ENCODE data around the gene ENTPD6.
"Not testable (repeated sequence)": the region's sequence is repeated elsewhere in the genome, so short reads cannot be mapped to it uniquely, and the experiment has no call there.

ENTPD6 gene

DNA sequence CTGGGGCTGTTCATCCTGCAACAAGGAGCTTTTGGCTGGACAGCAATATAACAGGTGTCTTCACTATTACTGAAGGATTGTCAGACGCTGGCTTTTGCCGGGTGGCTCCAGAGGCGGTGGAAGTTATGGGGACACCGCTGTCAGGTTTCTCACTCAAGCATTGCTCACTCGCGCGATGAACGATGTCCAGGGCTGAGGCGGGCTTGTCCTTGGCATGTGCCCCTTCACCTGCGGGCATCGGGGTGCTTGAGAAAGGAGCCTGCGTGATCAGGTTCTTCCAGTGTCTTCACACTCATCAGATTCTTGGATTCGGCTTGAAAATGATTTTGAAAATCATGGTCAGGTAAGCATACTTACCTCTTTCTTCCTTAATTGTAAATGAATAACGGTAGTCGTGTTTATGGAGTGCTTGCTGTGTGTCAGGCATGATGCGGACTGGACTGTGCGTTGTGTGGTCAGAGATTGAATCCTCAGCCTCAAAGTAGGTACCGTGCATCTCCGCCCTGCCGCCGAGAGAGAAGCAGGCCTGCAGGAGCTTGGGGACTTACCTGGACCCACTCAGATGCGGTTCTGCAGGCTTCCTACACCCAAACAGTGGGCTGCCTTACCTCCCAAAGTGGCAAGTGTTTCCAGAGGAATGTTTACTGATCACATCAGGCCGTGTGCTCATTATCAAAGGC, 34.1 kb downstream of the ENTPD6 start:
- H3K79me2 ChIP-seq (ENCODE audit: control insufficient read depth, insufficient read depth, low read length), result no peaks in the 10 kb centered on the region
- H2BK15ac ChIP-seq (replicated peaks; ENCODE audit: low read depth), result no peak overlapping the region
- H4K5ac ChIP-seq (ENCODE audit: low read length), result no peak overlapping the region
- no peak overlapping the region for H2AK5ac ChIP-seq (ENCODE audit: low read length)
- WGBS (ENCODE audit: extremely low coverage, insufficient coverage, low lambda C conversion rate), result no CpG with 5 or more reads among the region's 23 CpGs
- H3K4me1 ChIP-seq (ENCODE audit: control insufficient read depth, low read depth, low read length), result no peaks in the 10 kb centered on the region
- no peak overlapping the region for H2BK5ac ChIP-seq (ENCODE audit: low read length)
- H3K27ac ChIP-seq (ENCODE audit: low read depth, low read length), result no peak overlapping the region
- no peak overlapping the region for H2BK120ac ChIP-seq (ENCODE audit: low read depth, low read length)
- H3K79me1 ChIP-seq (ENCODE audit: low read length), result no peaks in the 10 kb centered on the region
- no peak overlapping the region for H3K56ac ChIP-seq (ENCODE audit: low read length)
- H3K4me3 ChIP-seq (ENCODE audit: low read length), result no peak overlapping the region
- H3K27me3 ChIP-seq (ENCODE audit: insufficient read depth, low read length, poor library complexity), result no peaks in the 10 kb centered on the region
- H3K9ac ChIP-seq (ENCODE audit: low read length), result no peak overlapping the region
- no peak overlapping the region for H3K18ac ChIP-seq (ENCODE audit: low read length)
- no peak overlapping the region for H4K8ac ChIP-seq (ENCODE audit: low read depth, low read length)
- no peak overlapping the region for H3K23ac ChIP-seq (ENCODE audit: low read length)
- H3K36me3 ChIP-seq (ENCODE audit: control insufficient read depth, insufficient read depth, low read length), result no peaks in the 10 kb centered on the region
- H3K4me2 ChIP-seq (ENCODE audit: low read length), result no peak overlapping the region
- no peak overlapping the region for H3K4ac ChIP-seq (ENCODE audit: low read depth, low read length)
- DNase-seq, result no peak

DNA sequence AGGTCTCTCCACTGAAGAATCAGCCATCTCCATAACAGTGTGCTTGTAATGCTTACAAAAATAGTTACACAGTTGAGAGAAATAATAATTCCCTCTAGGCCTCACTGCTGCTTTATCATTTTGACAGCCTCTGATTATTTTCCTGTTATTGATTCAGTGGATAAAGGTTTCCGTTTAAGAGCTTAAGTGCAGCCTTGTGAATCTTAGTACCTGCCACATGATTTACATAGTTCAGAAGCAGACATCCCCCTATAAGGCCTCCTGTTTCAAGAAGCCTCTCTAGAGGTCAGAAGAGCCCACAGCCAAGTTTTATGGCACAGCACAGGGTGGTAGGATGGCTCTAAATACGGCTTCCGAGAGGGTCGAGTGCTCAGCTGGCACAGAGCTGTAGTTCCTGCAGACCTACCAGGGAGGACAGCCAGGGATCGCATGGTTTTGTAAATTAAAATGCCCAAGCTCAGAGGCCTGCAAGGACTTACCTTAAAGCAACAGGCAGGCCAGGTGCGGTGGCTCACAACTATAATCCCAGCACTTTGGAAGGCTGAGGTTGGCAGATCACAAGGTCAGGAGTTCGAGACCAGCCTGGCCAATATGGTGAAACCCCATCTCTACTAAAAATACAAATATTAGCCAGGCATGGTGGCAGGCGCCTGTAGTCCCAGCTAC, 34.8 kb downstream of the ENTPD6 start:
- H3K4me2 ChIP-seq (ENCODE audit: low read length), result no peak overlapping the region
- no peak overlapping the region for H3K4me3 ChIP-seq (ENCODE audit: low read length)
- no peak overlapping the region for H2BK5ac ChIP-seq (ENCODE audit: low read length)
- no CpG with 5 or more reads among the region's 8 CpGs for WGBS (ENCODE audit: extremely low coverage, insufficient coverage, low lambda C conversion rate)
- no peaks in the 10 kb centered on the region for H3K4me1 ChIP-seq (ENCODE audit: control insufficient read depth, low read depth, low read length)
- H3K4ac ChIP-seq (ENCODE audit: low read depth, low read length), result no peak overlapping the region
- H2AK5ac ChIP-seq (ENCODE audit: low read length), result no peak overlapping the region
- no peak overlapping the region for H4K5ac ChIP-seq (ENCODE audit: low read length)
- no peak overlapping the region for H3K27ac ChIP-seq (ENCODE audit: low read depth, low read length)
- no peaks in the 10 kb centered on the region for H3K36me3 ChIP-seq (ENCODE audit: control insufficient read depth, insufficient read depth, low read length)
- H3K79me1 ChIP-seq (ENCODE audit: low read length), result no peaks in the 10 kb centered on the region
- H3K79me2 ChIP-seq (ENCODE audit: control insufficient read depth, insufficient read depth, low read length), result no peaks in the 10 kb centered on the region
- H3K56ac ChIP-seq (ENCODE audit: low read length), result no peak overlapping the region
- H3K27me3 ChIP-seq (ENCODE audit: insufficient read depth, low read length, poor library complexity), result no peaks in the 10 kb centered on the region
- no peak overlapping the region for H2BK15ac ChIP-seq (replicated peaks; ENCODE audit: low read depth)
- no peak for DNase-seq
- no peak overlapping the region for H4K8ac ChIP-seq (ENCODE audit: low read depth, low read length)
- no peak overlapping the region for H3K18ac ChIP-seq (ENCODE audit: low read length)
- H2BK120ac ChIP-seq (ENCODE audit: low read depth, low read length), result no peak overlapping the region
- H3K9ac ChIP-seq (ENCODE audit: low read length), result no peak overlapping the region
- H3K23ac ChIP-seq (ENCODE audit: low read length), result no peak overlapping the region

GRCh38 chr20:25233016-25233772, 37.7 kb downstream of the ENTPD6 start:
- H4K5ac ChIP-seq (ENCODE audit: low read length), result no peak overlapping the region
- no peak overlapping the region for H2BK5ac ChIP-seq (ENCODE audit: low read length)
- no peak overlapping the region for H3K56ac ChIP-seq (ENCODE audit: low read length)
- peak; percentile 27 for DNase-seq
- H2BK15ac ChIP-seq (replicated peaks; ENCODE audit: low read depth), result no peak overlapping the region
- H3K4me1 ChIP-seq (ENCODE audit: control insufficient read depth, low read depth, low read length), result peaks cover 2% of the 10 kb centered on the region
- H3K18ac ChIP-seq (ENCODE audit: low read length), result no peak overlapping the region
- H3K27me3 ChIP-seq (ENCODE audit: insufficient read depth, low read length, poor library complexity), result no peaks in the 10 kb centered on the region
- no peak overlapping the region for H3K27ac ChIP-seq (ENCODE audit: low read depth, low read length)
- no peak overlapping the region for H3K23ac ChIP-seq (ENCODE audit: low read length)
- no peaks in the 10 kb centered on the region for H3K79me1 ChIP-seq (ENCODE audit: low read length)
- no peak overlapping the region for H3K4me3 ChIP-seq (ENCODE audit: low read length)
- H3K36me3 ChIP-seq (ENCODE audit: control insufficient read depth, insufficient read depth, low read length), result no peaks in the 10 kb centered on the region
- no peak overlapping the region for H2BK120ac ChIP-seq (ENCODE audit: low read depth, low read length)
- H2AK5ac ChIP-seq (ENCODE audit: low read length), result no peak overlapping the region
- H3K4me2 ChIP-seq (ENCODE audit: low read length), result no peak overlapping the region
- H4K8ac ChIP-seq (ENCODE audit: low read depth, low read length), result no peak overlapping the region
- no peak overlapping the region for H3K4ac ChIP-seq (ENCODE audit: low read depth, low read length)
- H3K9ac ChIP-seq (ENCODE audit: low read length), result no peak overlapping the region
- WGBS (ENCODE audit: extremely low coverage, insufficient coverage, low lambda C conversion rate), result no CpG with 5 or more reads among the region's 10 CpGs
- no peaks in the 10 kb centered on the region for H3K79me2 ChIP-seq (ENCODE audit: control insufficient read depth, insufficient read depth, low read length)

DNA sequence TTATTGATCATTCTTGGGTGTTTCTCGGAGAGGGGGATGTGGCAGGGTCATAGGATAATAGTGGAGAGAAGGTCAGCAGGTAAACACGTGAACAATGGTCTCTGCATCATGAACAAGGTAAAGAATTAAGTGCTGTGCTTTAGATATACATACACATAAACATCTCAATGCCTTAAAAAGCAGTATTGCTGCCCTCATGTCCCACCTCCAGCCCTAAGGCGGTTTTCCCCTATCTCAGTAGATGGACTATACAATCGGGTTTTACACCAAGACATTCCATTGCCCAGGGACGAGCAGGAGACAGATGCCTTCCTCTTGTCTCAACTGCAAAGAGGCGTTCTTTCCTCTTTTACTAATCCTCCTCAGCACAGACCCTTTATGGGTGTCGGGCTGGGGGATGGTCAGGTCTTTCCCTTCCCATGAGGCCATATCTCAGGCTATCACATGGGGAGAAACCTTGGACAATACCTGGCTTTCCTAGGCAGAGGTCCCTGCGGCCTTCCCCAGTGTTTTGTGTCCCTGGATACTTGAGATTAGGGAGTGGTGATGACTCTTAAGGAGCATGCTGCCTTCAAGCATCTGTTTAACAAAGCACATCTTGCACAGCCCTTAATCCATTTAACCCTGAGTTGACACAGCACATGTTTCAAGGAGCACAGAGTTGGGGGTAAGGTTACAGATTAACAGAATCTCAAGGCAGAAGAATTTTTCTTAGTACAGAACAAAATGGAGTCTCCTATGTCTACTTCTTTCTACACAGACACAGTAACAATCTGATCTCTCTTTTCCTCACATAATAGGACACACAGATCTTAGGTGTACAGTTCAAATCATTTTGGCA, 38.7 kb downstream of the ENTPD6 start:
- not testable (repeated sequence) for H3K27me3 ChIP-seq (ENCODE audit: insufficient read depth, low read length, poor library complexity); H3K4me2 ChIP-seq (ENCODE audit: low read length); H2BK15ac ChIP-seq (replicated peaks; ENCODE audit: low read depth); H3K23ac ChIP-seq (ENCODE audit: low read length); H3K56ac ChIP-seq (ENCODE audit: low read length); H3K4me1 ChIP-seq (ENCODE audit: control insufficient read depth, low read depth, low read length); H2BK5ac ChIP-seq (ENCODE audit: low read length); H3K79me2 ChIP-seq (ENCODE audit: control insufficient read depth, insufficient read depth, low read length); H3K18ac ChIP-seq (ENCODE audit: low read length); H2AK5ac ChIP-seq (ENCODE audit: low read length); H4K8ac ChIP-seq (ENCODE audit: low read depth, low read length); H3K4ac ChIP-seq (ENCODE audit: low read depth, low read length); H4K5ac ChIP-seq (ENCODE audit: low read length); H3K27ac ChIP-seq (ENCODE audit: low read depth, low read length); H3K36me3 ChIP-seq (ENCODE audit: control insufficient read depth, insufficient read depth, low read length); H3K9ac ChIP-seq (ENCODE audit: low read length); H3K4me3 ChIP-seq (ENCODE audit: low read length); H3K79me1 ChIP-seq (ENCODE audit: low read length); DNase-seq; H2BK120ac ChIP-seq (ENCODE audit: low read depth, low read length)
- no CpG with 5 or more reads among the region's 8 CpGs for WGBS (ENCODE audit: extremely low coverage, insufficient coverage, low lambda C conversion rate)

- WGBS (ENCODE audit: extremely low coverage, insufficient coverage, low lambda C conversion rate), result no CpG with 5 or more reads among the region's 15 CpGs
- Histone ChIP-seq H2BK120ac (ENCODE audit: low read depth, low read length) (no peak overlapping the region), H3K4me1 (ENCODE audit: control insufficient read depth, low read depth, low read length) (peaks cover 2% of the 10 kb centered on the region), H2BK15ac (replicated peaks; ENCODE audit: low read depth) (no peak overlapping the region), H3K23ac (ENCODE audit: low read length) (no peak overlapping the region), H3K27me3 (ENCODE audit: insufficient read depth, low read length, poor library complexity) (no peaks in the 10 kb centered on the region), H3K4ac (ENCODE audit: low read depth, low read length) (no peak overlapping the region), H4K5ac (ENCODE audit: low read length) (no peak overlapping the region), H3K18ac (ENCODE audit: low read length) (no peak overlapping the region), H3K79me1 (ENCODE audit: low read length) (no peaks in the 10 kb centered on the region), H3K56ac (ENCODE audit: low read length) (no peak overlapping the region), H3K4me3 (ENCODE audit: low read length) (no peak overlapping the region), H3K4me2 (ENCODE audit: low read length) (no peak overlapping the region), H3K79me2 (ENCODE audit: control insufficient read depth, insufficient read depth, low read length) (no peaks in the 10 kb centered on the region), H3K36me3 (ENCODE audit: control insufficient read depth, insufficient read depth, low read length) (no peaks in the 10 kb centered on the region), H2BK5ac (ENCODE audit: low read length) (no peak overlapping the region), H2AK5ac (ENCODE audit: low read length) (no peak overlapping the region), H3K27ac (ENCODE audit: low read depth, low read length) (no peak overlapping the region), H4K8ac (ENCODE audit: low read depth, low read length) (no peak overlapping the region), H3K9ac (ENCODE audit: low read length) (no peak overlapping the region)
- peak; percentile 56 for DNase-seq
Measured at GRCh38 chr20:25236450-25237304, 41.2 kb downstream of the ENTPD6 start.
